HG03135 (cell line): ENCODE results near the gene TCP11.
"Not testable (repeated sequence)": the region's sequence is repeated elsewhere in the genome, so short reads cannot be mapped to it uniquely, and the experiment has no call there.

ENCODE experiments used
- ATAC-seq: cut with Tn5 transposase; IDR thresholded peaks from one replicate; pipeline ENCODE4 v1.9.1; 2021; ENCODE audit warnings: mild to moderate bottlenecking, moderate library complexity; ENCODE audit not compliant: unreplicated experiment

TCP11 gene

DNA sequence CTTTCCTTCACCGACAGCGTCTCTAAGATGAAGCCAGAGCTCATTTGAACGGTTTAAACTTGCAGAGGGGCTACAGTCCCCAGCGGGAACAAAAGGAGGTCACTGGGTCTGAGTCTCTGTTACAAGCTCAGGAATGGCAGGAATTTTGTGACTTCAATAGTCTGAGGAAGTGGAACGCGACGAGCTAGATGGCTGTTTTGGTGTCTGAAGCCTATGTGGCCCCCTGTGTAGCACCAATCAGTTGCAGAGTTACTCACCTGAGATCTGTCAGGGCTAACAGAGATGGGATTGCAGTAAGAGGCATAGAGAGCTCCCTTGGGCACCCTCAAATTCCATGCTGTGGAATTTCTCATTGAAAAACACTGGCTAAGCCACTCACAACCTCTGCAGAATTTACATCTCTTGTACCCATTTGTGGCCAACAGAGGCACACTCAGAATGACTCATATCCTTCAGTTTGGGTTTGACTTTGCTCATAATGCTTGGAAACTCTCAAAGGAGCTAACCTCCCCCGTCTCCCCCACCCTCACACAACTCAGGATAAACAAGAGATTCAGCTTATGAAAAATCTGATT lies 7.1 kb upstream of the TCP11 start:
- ATAC-seq = no peak

DNA sequence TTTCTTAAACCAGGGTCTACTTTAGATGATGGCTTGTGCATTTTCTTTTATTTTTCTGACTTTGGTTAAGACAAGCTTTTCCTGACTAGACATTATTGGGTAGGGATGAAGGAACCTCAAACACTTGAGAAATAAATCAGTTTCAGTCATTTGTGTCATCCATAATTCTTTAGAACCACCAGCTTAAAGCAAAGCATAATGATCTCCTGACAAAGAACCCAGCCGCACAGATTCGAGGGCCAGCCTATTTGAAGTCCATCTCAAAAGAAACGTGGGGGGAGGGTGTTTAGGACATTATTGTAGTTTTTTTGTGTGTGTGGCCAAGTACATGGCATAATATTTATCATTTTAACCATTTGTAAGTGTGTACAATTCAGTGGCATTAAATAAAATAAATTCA lies 6.3 kb upstream of the TCP11 start:
- ATAC-seq = no peak

DNA sequence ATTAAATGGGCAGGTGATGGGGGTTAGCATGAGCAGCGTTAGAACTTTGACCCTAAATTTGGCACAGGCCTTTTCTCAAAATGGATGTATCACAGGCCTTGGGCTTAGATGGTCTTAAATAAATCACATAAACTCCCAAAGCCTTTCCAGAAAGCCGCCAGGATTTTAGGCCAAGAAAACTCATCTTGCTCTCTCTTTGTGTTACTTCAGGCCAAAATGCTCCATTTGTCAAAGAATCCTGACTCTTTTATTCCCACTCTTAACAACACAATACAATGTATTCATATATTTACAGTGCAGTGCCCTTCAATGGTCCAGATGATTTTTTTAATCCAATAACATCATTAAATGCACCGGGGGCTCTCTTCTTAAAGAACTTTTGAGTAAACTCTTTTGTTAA lies 5.9 kb upstream of the TCP11 start:
- no peak for ATAC-seq

DNA sequence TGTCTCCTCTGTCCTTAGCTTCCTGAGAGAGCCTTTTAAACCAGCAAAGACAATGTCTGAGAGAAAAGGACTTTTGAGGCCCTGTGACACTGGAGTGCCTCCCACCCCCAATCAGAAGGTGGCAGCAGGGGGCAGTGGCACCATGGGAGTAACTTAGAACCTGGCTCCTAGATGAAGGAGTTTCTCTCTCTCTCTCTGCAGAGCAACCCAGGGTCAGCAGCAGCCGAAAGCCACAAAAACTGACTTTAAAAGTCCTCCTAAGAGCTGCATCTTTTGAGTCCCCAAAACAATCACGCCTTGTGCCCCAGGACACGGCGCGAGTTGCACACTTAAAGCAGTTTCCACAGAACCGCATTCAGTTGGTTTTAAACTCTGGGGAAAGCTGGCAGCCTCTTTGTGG lies 5.3 kb upstream of the TCP11 start:
- ATAC-seq = no peak

DNA sequence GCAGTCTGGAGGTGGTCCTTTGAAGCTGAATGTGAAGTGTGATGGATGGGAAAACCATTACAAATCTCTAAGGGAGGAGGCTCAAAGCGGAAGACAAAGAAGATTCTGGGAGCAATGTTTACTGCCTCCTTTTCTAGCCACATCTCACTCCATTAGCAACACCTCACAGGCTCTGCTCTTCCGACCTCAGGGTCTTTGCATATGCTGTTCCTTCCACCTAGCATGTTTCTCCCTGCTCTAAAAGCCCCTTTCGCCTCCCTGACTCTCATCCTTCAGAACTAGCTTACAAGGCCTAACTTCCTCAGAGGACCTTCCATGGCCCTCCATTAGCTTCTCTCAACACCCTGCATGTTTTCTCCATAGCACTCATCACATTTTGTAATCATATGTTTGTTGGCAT lies 4.6 kb upstream of the TCP11 start:
- no peak for ATAC-seq

DNA sequence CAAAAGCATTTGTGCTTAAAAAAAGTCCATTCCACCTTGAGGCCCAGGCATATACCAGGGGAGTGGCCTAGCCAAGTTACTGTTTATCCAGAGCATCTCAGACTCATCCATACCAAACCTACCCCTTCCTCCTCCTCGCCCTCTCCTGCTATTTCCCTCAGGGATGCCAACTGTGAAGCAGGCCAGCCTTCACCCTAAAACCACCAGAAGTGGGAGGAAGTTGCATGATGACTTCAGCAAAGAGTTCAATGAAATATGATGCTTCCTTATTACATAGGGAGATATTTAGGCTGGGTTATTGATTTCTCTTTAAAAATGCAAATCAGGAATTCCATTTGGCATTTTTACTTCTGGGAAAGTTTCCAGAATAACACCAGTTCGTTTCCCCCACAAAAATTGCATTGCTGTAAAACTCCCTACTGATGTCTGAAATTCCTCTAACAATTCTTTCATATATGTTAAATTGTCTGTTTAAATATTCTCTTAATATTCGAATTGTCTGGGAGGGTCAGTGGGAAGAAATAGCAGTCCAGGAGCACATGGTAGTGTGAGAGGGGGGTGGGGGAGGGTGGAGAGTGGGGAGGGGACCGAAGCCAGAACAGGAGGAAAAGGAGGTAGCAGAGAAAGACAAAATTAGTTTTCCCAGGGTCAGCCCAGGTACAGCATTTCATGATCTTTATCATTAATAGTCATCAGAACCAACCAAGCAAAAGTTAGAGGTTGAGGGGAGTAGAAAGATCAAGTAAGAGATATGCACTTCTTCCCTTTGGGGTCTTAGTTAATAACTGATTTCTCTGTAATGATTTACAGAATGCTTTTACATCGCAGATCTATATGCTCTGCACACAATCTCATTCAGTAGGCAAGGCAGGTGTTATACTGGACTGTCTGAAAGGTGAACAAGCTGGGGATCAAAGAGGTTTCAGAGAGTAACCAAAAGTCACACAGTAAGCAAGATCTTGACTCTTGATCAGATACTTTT lies 1.7 kb upstream of the TCP11 start:
- ATAC-seq = no peak

DNA sequence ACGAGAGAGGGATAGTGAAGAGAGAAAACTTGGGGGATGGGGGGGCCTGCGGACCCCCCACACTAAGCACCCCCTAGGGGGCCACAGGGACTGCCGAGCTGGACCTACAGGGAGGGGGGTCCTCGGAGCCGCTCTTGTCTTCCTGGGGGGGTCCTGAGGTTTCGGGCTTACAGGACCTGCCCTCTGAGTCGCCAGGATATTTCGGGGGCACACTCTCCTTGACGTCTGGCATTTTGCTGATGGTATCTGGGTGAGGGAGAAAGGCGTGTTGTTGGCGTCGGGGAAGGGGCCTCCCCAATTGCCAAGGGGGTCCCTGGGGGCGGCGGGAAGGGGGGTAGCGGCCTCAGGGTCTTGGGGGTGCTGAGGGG lies 516 bp downstream of the TCP11 start:
- no peak for ATAC-seq

DNA sequence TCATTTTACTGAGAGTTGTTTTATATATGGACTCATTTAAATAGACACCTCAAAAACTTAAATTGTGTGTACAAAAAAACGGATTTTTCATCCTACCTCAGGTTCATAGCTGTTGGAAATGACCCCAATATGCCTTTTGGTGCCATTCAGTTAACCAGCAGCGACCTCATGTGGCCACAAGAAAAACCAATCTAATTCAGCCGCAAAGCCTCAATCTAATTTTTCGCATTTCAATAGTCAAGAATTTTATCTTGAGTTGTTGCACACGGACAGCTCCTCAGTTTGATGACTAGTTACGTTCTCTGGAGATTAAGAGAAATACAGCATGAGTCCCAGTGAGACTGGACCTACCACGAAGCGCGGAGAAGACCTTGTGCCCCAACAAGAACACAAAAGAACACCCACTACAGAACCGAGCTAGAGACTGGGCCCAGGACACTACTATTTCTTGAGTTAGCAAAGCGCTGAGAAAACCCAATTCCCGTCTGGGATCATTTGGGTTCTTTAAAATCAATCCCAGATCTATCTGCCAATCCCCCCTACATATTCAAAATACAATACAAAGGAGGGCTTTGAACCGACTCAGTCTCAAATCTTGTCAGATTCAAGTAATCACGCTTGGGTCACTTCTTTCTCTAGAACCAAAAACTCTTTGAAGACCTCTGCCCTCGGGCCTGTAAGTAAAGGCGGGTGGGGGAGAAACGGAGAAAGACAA lies 1.1 kb downstream of the TCP11 start:
- ATAC-seq = no peak

DNA sequence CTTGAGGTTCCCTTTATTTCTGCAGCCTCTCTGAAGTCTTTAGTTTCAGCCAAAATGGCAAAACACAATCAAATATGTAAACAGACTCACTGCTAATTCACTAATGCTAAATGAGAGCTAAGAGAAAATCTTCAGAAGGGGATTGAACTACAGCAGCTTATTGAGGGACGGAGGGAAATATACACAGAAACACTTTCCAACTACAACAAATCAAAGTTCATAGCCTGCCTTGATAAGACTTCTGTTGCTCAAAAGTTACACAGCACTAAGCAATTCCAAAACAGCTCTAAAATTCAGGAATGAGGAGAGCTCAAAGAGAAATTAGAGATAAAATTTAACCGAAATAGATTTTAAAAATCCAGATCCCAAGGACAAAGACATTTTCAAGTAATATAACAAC lies 1.7 kb downstream of the TCP11 start:
- no peak for ATAC-seq

DNA sequence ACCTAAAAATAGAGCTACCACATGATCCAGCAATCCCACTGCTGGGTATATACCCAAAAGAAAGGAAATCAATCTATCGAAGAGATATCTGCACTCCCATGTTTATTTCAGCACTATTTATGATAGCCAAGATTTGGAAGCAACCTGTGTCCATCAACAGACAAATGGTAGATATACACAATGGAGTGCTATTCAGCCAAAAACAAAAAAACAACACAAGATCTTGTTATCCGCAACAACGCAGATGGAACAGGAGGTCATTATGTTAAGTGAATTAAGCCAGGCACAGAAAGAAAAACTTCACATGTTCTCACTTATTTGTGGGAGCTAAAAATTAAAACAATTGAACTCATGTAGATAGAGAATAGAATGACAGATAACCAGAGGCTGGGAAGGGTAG lies 2.9 kb downstream of the TCP11 start:
- ATAC-seq = not testable (repeated sequence)

DNA sequence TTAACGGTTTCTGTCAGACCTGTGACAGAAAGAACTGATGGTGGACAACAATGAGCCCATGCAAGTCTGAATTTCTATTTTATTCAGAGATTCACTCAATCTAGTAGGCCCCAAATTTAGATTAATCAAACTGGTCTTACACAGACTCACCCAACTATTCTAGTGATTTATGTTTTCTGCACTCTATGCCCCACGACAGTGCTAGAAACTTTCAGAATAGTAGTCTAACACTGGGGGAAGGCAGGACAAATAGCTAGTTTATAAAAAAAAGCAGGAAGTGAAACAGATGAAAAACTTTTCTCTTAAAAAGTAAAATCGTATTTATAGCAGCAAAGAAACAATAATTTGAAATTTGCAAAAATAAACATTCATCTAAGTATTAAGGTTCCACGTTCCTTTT lies 5.0 kb downstream of the TCP11 start:
- ATAC-seq = no peak

DNA sequence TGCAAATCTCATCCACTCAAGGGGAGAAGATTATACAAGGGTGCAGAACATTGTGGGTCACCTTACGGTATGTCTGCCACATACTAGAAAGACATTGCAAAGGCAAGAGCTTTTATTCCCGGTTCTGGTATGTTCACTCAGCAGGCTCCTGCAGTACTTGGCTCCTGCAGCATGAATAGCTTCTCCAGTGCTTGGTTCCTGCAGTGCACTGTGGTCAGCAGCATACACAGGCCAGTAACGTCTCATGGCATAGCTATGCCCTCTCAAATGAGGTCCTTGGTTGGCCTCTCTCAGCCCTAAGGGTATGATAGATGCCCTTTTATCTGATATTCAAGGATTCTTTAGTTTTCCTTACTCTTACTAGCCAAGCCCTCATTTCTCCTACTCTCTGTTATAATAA lies 12.6 kb downstream of the TCP11 start:
- no peak for ATAC-seq

DNA sequence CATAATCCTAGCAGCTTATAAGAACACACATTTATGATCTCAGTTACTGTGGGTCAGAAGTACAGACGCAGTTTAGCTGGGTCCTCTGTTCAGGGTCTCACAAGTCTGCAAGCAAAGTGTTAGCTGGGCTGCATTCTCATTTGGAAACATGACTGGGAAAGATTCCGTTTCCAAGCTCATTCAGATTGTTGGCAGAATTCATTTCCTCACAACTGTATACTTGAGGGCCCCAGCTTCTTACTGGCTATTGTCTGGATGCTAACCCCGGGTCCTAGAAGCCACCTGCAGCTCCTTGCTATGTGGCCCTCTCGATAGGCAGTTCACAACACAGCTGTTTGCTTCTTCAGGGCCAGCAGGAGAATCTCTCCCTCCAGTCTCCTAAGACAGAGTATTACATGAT lies 13.1 kb downstream of the TCP11 start:
- no peak for ATAC-seq

DNA sequence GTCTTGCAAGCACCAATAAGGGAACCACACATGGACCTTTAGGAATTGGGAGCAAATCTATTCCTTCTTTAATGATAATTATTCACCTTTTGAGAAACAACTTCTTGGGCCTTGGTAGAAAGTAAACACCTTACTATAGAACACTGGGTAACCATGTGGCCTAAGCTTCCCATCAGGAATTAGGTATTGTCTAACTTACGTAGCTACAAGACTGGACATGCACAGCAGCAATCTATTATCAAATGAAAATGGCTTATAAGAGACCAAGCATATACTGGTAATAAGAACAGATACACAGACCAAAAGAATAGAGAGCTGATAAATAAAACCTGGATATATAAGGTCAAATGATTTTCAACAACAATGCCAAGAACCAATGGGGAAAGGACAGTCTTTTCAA lies 16.8 kb downstream of the TCP11 start:
- no peak for ATAC-seq

DNA sequence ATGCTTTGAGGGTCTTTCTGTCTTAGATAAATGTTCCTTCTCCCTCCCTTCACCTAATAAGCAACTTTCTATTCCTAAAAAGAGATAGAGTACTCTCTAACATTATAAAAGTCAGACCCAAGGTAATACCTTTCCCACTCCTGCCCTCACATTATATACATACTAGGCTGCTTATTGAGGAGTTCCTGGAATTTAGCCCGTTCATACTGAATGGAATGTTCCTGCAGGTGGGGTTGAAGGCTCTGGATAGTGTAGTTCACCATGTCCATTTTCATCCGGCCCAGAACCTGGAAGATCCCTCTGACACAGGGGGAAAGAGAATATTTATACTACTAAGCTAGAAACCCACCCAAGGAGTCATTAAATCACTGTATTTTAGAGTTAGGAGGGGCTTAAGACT lies 20.4 kb downstream of the TCP11 start:
- ATAC-seq = no peak

DNA sequence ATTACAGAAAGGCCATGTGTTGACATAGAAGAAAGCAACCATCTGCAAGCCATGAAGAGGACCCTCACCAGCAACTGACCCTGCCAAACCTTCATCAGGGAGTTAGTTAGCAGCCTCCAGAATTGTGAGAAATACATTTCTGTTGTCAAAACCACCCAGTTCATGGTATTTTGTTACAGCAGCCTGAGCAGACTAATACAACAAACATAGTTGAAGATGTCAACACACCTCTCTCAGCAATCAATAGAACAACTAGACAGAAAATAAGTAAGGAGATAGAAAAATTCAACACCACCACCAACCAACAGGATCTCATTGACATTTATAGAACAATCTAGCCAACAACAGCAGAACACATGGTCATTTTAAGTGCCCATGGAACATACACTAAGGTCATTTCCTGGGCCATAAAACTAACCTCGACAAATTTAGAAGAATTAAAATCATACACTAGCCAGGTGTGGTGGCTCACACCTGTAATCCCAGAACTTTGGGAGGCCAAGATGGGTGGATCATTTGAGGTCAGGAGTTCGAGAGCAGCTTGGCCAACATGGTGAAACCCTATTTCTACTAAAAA lies 32.7 kb downstream of the TCP11 start:
- ATAC-seq = no peak

DNA sequence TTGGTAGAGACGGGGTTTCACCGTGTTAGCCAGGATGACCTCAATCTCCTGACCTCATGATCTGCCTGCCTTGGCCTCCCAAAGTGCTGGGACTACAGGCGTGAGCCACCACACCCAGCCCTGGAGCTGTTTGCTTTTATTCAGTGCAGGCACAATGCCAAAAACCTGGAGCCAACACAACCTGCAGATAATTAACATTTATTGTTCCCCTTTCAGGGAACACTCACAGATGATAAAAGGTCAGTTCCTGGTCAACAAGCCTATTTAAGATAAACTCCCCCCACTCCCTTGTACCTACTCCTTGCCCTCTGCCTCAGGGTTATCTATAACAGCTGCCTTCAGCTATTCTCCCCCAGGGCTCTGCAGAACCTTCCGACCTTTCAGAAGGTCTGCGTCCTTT lies 33.4 kb downstream of the TCP11 start:
- not testable (repeated sequence) for ATAC-seq

DNA sequence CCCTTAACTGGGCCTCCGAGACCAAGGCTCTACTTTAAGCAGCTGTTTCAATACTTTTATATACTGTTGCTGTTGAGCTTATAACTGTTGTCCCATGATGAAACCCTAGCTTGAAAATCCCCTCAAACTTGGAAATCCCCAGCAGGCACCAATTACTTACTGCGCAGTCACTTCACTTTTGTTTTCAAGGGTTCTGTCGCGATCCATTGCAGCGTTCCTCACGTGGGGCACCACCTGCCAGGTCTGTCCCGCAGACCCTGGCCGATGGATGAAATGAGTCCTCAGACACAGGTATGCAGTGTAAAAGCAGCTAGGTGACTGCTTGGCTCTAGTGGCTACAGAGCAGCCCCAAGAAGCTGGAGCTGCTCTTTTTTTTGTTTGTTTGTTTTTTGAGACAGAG lies 33.9 kb downstream of the TCP11 start:
- ATAC-seq = not testable (repeated sequence)

DNA sequence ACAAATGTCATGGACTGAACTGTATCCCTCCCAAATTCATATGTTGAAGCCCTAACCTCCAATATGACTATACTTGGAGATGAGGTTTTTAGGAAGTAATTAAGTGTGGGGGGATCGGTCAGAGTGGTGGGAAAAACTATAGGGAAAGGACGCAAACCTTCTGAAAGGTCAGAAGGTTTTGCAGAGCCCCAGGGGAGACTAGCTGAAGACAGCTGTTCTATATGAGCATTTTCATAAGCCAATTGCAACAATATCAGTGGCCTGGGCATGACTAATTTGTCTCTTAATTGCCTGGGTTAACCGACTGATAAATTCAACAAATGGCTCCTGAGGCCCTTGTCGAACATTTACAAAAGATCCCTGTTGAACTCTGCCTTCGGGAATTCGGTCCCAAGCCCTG lies 35.1 kb downstream of the TCP11 start:
- not testable (repeated sequence) for ATAC-seq

DNA sequence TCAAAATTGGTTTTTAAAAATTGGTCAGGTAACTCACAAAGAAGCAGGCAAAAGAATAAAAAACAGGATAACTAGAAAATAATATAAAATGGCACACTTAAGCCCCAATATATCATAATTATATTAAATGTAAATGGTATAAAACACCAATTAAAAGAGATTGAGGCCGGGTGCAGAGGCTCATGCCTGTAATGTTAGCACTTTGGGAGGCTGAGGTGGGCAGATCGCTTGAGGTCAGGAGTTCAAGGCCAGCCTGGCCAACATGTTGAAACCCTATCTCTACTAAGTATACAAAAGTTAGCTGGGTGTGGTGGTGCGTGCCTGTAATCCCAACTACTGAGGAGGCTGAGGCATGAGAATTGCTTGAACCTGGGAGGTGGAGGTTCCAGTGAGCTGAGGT lies 36.1 kb downstream of the TCP11 start:
- no peak for ATAC-seq

DNA sequence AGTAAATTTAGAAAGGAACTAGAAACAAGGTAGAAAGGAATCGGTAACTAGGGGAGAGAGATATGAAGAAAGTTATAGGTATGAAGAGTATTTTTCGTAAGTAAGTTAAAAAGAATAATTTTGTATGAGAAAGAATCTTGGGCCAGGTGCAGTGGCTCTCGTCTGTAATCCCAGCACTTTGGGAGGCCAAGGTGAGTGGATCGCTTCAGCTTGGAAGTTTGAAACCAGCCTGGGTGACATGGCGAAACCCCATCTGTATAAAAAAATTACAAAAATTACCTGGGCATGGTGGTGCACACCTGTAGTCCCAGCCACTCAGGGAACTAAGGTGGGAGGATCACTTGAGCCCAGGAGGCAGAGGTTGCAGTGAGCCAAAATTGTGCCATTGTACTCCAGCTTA lies 42.0 kb downstream of the TCP11 start:
- ATAC-seq = no peak
